GM12878 (cell line): ENCODE measurements around the gene RTEL1.

ENCODE experiments used
- EGR1 ChIP-seq, 2 experiments: IDR thresholded peaks; 1 replicate in 1 of 2; 2 replicates in 1 of 2; pipeline ENCODE4 v1.6.1; 2011 to 2012; ENCODE audit warnings: low read depth in 2 of 2, low read length in 2 of 2, borderline replicate concordance in 1 of 2, mild to moderate bottlenecking in 1 of 2, moderate library complexity in 1 of 2
- EZH2 ChIP-seq: IDR thresholded peaks from 2 replicates; pipeline ENCODE4 v1.6.1; 2012; ENCODE audit warnings: low read depth, mild to moderate bottlenecking, control low read depth, inconsistent platforms, low read length, borderline replicate concordance; ENCODE audit not compliant: control insufficient read depth
- JUNB ChIP-seq: IDR thresholded peaks from 2 replicates; pipeline ENCODE4 v1.6.1; 2016; ENCODE audit warnings: antibody characterized with exemption, mild to moderate bottlenecking
- NBN ChIP-seq: fragments of 450-650 bp; IDR thresholded peaks from 2 replicates; pipeline ENCODE4 v1.6.1; 2016
- NR2C1 ChIP-seq: fragments of 450-650 bp; IDR thresholded peaks from 2 replicates; pipeline ENCODE4 v1.6.1; 2017; ENCODE audit warnings: antibody characterized with exemption, mild to moderate bottlenecking, moderate library complexity
- RELA ChIP-seq: fragments of 450-650 bp; IDR thresholded peaks from 2 replicates; pipeline ENCODE4 v1.8.0; 2014; ENCODE audit warnings: borderline replicate concordance; ENCODE audit not compliant: partially characterized antibody
- SIN3A ChIP-seq: IDR thresholded peaks from 2 replicates; pipeline ENCODE4 v1.6.1; 2012; ENCODE audit warnings: low read depth, low read length, improper control_type of control experiment
- SMC3 ChIP-seq: IDR thresholded peaks from 2 replicates; pipeline ENCODE4 v1.6.1; 2011; ENCODE audit warnings: low read length, improper control_type of control experiment, borderline replicate concordance
- SUPT20H ChIP-seq: IDR thresholded peaks from 2 replicates; pipeline ENCODE4 v1.6.1; 2011; ENCODE audit warnings: low read depth, mild to moderate bottlenecking, low read length, moderate library complexity, borderline replicate concordance; ENCODE audit not compliant: control insufficient read depth
- ZNF217 ChIP-seq: fragments of 450-650 bp; IDR thresholded peaks from 2 replicates; pipeline ENCODE4 v1.6.1; 2017; ENCODE audit warnings: antibody characterized with exemption, mild to moderate bottlenecking
- TF ChIP-seq, protein P1 (sequence below), 3 experiments: IDR thresholded peaks in 2 of 3; conservative IDR thresholded peaks in 1 of 3; 2 replicates each; pipeline ENCODE4 v1.5.1; 2011; ENCODE audit warnings: low read depth in 3 of 3, low read length in 3 of 3, mild to moderate bottlenecking in 3 of 3, control low read depth in 2 of 3, moderate library complexity in 2 of 3, inconsistent platforms in 1 of 3, mixed read lengths in 1 of 3; ENCODE audit not compliant: control insufficient read depth in 2 of 3, insufficient read depth in 1 of 3; ENCODE audit errors: extremely low read depth in 1 of 3

DNA sequence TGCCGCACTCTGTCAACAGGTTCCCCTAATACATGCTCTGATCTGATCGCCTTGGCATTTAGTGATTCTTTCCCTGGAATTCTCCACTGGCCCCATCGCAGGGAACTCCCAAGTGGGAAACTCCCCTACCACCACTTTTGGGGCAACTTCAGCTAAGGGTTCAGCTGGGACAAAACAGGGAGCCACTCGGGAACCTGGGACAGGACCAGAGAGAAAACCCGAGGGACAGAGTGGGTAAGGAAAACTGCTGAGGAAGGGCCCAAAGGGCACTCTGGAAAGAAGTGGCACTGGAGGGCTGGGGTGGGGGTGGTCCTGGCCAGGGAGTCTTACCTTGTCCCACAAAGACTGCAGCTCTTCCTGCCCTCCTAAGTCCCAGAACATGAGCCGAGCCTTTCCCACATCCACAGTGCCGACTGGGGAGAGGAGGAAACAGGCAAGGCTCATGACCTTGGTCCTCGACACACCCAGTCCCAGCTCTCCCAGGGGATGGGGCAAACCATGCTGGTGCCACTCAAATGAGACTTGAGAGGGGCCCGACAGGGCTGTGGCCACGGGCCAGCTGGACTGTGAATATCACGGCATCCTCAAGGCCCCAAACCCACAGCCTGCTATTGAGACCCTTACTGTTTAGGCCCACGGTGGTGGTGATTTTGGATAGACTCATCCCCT, 48.0 kb downstream of the RTEL1 start:
- TF ChIP-seq JUNB (no peak), EGR1 (IDR thresholded peaks at IDR 0.05; ENCODE audit: borderline replicate concordance in 1 of 2, low read depth in 2 of 2, low read length in 2 of 2) (no peak), SUPT20H (no peak), EZH2 (no peak), RELA (no peak), SMC3 (no peak), NR2C1 (no peak), SIN3A (no peak), ZNF217 (no peak), NBN (no peak)
- TF ChIP-seq, protein P1, sequence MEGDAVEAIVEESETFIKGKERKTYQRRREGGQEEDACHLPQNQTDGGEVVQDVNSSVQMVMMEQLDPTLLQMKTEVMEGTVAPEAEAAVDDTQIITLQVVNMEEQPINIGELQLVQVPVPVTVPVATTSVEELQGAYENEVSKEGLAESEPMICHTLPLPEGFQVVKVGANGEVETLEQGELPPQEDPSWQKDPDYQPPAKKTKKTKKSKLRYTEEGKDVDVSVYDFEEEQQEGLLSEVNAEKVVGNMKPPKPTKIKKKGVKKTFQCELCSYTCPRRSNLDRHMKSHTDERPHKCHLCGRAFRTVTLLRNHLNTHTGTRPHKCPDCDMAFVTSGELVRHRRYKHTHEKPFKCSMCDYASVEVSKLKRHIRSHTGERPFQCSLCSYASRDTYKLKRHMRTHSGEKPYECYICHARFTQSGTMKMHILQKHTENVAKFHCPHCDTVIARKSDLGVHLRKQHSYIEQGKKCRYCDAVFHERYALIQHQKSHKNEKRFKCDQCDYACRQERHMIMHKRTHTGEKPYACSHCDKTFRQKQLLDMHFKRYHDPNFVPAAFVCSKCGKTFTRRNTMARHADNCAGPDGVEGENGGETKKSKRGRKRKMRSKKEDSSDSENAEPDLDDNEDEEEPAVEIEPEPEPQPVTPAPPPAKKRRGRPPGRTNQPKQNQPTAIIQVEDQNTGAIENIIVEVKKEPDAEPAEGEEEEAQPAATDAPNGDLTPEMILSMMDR (IDR thresholded peaks at IDR 0.05 in 2 of 3, conservative IDR thresholded peaks at IDR 0.05 in 1 of 3; ENCODE audit: control insufficient read depth in 2 of 3, extremely low read depth in 1 of 3, insufficient read depth in 1 of 3, low read depth in 3 of 3, low read length in 3 of 3): no peak
